ENCODE measurements around the gene BGLAP.

DNA sequence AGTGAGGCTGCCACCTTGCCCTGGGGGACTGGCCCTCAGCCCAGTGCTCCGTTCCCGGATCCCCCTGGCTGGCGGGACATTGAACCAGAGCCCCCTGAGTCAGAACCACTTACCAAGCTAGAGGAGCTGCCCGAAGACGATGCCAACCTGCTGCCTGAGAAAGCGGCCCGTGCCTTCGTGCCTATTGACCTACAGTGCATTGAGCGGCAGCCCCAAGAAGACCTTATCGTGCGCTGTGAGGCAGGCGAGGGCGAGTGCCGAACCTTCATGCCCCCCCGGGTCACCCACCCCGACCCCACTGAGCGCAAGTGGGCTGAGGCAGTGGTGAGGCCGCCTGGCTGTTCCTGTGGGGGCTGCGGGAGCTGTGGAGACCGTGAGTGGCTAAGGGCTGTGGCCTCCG, 43.5 kb downstream of the BGLAP start:
- TF ChIP-seq, protein P1, sequence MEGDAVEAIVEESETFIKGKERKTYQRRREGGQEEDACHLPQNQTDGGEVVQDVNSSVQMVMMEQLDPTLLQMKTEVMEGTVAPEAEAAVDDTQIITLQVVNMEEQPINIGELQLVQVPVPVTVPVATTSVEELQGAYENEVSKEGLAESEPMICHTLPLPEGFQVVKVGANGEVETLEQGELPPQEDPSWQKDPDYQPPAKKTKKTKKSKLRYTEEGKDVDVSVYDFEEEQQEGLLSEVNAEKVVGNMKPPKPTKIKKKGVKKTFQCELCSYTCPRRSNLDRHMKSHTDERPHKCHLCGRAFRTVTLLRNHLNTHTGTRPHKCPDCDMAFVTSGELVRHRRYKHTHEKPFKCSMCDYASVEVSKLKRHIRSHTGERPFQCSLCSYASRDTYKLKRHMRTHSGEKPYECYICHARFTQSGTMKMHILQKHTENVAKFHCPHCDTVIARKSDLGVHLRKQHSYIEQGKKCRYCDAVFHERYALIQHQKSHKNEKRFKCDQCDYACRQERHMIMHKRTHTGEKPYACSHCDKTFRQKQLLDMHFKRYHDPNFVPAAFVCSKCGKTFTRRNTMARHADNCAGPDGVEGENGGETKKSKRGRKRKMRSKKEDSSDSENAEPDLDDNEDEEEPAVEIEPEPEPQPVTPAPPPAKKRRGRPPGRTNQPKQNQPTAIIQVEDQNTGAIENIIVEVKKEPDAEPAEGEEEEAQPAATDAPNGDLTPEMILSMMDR (IDR thresholded peaks at IDR 0.05; ENCODE audit: insufficient read depth, low read depth, low read length): no peak
- TF ChIP-seq EZH2 (IDR thresholded peaks at IDR 0.05; ENCODE audit: insufficient read depth, low read length): no peak
